Fibroblast of mammary gland (primary cell): ENCODE data around the gene KCNAB3.

Source experiments
- DNase-seq: peaks from one replicate; pipeline ENCODE4 v3.0.0-alpha.2; 2010; ENCODE audit warnings: low read depth
- H3K4me3 ChIP-seq: 2 replicates; pipeline ENCODE4 v1.5.1; 2011; ENCODE audit warnings: low read depth, mild to moderate bottlenecking, low read length, moderate library complexity; ENCODE audit not compliant: control insufficient read depth
- TF ChIP-seq, protein P1 (sequence below): conservative IDR thresholded peaks from 2 replicates; pipeline ENCODE4 v1.5.1; 2011; ENCODE audit warnings: low read depth, low read length, inconsistent platforms; ENCODE audit not compliant: control insufficient read depth, insufficient read depth

Gene KCNAB3

DNA sequence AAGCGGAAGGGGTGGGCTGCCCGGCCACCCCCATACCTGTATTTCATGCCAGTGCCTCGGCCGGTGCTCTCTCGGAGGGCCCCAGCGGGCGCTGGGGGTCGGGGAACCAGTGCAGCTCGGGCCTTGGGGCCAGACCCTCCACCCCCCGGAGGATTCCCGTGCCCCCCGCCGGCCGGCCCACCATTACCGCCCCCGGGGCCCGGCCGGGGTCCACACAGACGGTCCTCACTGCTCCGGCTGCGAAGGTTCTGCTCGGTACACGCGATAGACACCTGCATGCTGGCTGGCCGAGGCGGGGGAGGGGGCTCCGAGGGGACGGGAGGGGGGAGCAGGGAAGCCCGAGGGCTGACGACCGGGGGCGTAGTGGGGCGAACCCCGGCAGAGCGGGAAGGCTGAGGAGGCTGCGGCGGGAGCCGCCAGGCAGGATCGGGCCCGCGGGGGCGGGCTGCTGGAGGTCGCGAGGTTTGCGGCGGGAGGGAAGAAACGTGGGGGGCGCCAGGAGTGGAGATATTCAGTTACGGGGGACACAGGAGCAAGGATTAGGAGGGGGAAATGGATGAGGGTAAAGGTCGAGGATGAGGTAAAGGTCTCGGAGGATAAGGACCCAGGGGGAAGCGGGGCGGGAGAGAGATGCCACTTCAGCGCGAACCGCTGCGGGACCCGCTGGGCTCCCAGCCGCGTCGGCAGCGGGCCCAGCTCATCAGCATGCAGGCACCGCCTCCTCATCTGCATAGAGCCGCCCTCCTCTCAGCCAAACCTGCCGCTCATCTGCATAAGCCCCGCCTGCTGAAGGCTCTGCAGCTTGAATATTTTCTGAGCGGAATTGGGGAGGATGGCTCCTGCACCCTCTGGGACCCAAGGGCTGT is at the start of gene KCNAB3:
Gene KCNAB3, minus strand, starts transcription at position 699 of the 866 bp plus-strand sequence. Its CDS starts 421 bp downstream, at position 278.
- H3K4me3 ChIP-seq = peak within 1 kb of the TSS; percentile 97
- peak; percentile 70 for DNase-seq
- TF ChIP-seq, protein P1, sequence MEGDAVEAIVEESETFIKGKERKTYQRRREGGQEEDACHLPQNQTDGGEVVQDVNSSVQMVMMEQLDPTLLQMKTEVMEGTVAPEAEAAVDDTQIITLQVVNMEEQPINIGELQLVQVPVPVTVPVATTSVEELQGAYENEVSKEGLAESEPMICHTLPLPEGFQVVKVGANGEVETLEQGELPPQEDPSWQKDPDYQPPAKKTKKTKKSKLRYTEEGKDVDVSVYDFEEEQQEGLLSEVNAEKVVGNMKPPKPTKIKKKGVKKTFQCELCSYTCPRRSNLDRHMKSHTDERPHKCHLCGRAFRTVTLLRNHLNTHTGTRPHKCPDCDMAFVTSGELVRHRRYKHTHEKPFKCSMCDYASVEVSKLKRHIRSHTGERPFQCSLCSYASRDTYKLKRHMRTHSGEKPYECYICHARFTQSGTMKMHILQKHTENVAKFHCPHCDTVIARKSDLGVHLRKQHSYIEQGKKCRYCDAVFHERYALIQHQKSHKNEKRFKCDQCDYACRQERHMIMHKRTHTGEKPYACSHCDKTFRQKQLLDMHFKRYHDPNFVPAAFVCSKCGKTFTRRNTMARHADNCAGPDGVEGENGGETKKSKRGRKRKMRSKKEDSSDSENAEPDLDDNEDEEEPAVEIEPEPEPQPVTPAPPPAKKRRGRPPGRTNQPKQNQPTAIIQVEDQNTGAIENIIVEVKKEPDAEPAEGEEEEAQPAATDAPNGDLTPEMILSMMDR = no peak

DNA sequence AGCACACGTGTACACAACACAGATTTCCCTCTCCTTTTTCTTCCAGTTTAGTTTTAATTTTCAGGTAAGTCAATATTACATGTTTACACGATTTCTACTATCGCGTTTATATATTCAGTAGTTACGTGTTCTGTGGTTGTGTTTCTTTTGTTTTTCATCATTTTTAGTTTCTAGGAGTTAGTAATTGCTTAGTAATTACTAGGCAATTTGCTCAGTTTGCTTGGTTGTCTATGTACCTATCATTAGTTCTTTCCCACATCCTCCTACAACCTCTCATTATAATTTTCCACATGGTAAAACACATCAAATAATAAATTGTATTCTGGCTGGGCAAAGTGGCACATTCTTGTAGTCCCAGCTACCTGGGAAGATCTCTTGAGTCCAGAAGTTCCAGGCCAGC is 48.1 kb upstream of the KCNAB3 start:
- no peak for DNase-seq
- TF ChIP-seq, protein P1 = no peak
- no peak overlapping the region for H3K4me3 ChIP-seq

GRCh38 chr17:7977039-7977438 is 47.4 kb upstream of the KCNAB3 start:
- TF ChIP-seq, protein P1 = no peak
- DNase-seq = no peak
- no peak overlapping the region for H3K4me3 ChIP-seq

- TF ChIP-seq, protein P1 = no peak
- no peak overlapping the region for H3K4me3 ChIP-seq
- no peak for DNase-seq
Observed at GRCh38 chr17:7974638-7975131, 45.0 kb upstream of the KCNAB3 start.

DNA sequence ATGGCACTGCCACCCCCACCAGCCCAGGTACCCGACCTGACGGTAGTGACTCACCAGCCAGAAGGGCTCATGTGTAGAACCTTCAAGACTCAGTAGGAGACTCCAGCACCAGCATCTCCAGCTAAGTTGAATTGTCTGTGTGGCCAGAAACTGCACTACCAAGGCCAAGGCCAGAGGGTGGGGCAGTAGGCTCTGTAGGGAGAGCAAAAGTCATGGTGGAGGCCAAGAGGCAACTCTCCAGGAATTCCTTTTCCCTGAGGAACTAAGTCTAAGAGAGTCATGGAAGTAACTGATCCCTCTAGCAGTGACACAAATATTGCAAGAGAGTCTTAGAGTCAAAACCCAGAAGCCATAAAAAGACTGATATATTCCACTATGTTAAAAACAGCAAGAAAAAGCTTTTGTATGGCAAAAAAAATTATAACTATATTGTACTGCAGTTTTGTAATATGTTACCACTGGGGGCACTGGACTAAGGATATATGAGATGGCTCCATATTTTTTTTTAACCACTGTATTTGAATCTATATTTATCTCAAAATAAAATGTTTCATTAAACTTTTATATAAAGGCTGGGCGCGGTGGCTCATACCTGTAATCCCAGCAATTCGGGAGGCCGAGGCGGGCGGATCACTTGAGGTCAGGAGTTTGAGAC is 42.6 kb upstream of the KCNAB3 start:
- peak; percentile 9 for DNase-seq
- H3K4me3 ChIP-seq = no peak overlapping the region
- TF ChIP-seq, protein P1 = peak; percentile 28

DNA sequence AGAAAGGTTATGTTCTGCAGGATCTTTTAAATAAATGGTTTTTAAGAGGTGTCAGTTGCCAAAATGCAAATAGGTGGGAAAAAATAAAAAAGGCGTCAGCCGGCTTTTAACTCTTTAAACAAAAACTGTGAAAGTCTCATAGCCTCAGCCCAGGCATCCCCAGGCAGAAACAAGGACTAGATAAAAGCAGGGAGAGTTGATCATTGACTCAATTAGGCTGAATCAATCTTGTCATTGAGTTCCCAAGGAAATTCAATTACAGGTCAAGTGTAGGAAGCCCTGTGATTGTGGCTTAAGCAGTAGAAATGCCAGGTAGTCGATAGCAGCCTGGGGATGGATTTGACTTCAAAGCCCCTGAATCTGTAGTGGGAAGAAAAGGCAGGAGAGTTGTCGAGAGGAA is 42.0 kb upstream of the KCNAB3 start:
- DNase-seq = no peak
- TF ChIP-seq, protein P1 = no peak
- H3K4me3 ChIP-seq = no peak overlapping the region
